ENCODE data around the gene MRGPRG. TPM values are rescaled to one million over a fixed set of nuclear protein-coding genes. Genes with fewer than 3 reads are reported as not detected.
"Not testable (repeated sequence)": the region's sequence is repeated elsewhere in the genome, so short reads cannot be mapped to it uniquely, and the experiment has no call there.

The MRGPRG gene, protein sequence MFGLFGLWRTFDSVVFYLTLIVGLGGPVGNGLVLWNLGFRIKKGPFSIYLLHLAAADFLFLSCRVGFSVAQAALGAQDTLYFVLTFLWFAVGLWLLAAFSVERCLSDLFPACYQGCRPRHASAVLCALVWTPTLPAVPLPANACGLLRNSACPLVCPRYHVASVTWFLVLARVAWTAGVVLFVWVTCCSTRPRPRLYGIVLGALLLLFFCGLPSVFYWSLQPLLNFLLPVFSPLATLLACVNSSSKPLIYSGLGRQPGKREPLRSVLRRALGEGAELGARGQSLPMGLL
- total RNA-seq (not detected in 2 replicates), polyA plus RNA-seq (not detected in 2 replicates)

DNA sequence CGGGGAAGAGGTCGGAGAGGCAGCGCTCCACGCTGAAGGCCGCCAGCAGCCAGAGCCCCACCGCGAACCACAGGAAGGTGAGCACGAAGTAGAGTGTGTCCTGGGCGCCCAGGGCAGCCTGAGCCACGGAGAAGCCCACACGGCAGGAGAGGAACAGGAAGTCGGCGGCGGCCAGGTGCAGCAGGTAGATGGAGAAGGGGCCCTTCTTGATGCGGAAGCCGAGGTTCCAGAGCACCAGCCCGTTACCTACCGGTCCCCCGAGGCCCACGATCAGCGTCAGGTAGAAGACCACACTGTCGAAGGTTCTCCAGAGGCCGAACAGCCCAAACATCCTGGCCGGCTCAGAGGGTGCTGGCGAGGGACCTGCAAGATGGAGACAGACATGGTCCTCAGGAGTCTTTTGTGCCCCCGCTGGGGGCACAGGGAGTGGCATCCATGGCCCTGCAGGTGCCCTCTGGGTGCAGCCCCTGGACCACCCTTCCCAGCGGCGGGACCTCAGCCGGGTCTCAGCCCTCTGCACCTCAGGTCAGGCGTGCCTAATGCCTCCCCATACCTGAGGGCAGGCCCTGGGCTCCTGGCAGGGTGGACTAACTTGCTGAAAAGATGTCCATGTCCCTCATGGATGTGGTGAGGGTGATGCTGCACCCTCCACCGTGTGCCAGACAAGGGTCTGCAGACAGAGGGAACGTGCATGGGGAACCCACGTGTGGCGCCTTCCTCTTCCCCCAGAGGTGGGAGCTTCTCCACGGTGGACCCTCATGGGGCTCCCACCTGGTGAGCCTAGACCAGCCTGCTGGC is at the start of gene MRGPRG:
TSS of gene MRGPRG (minus strand) at position 331 of the 798 bp plus-strand sequence. CDS start at position 331, 0 bp downstream.
- Histone ChIP-seq H4K20me1 (ENCODE audit: insufficient read depth, poor library complexity, severe bottlenecking) (no peaks in the 10 kb centered on the region), H2AFZ (no peak within 1 kb of the TSS), H3K36me3 (replicated peaks; ENCODE audit: insufficient read depth, low read depth) (no peaks in the 10 kb centered on the region), H3K4me3 (no peak within 1 kb of the TSS), H3K79me2 (no peaks in the 10 kb centered on the region), H3K9me2 (replicated peaks; ENCODE audit: insufficient read depth) (no peaks in the 10 kb centered on the region), H3K27me3 (no peaks in the 10 kb centered on the region), H3K4me2 (no peak within 1 kb of the TSS), H3K9me3 (ENCODE audit: low read depth) (no peaks in the 10 kb centered on the region), H3K27ac (no peak within 1 kb of the TSS), H3K4me1 (ENCODE audit: insufficient read depth) (no peaks in the 10 kb centered on the region)
- DNase-seq (ENCODE audit: low spot score): no peak
- 91% methylated on average over 33 of the region's 35 CpGs for WGBS (ENCODE audit: low lambda C conversion rate, missing lambda C conversion rate)
- TF ChIP-seq EZH2 (IDR thresholded peaks at IDR 0.05; ENCODE audit: borderline replicate concordance) (no peak), EZH2phosphoT487 (IDR thresholded peaks at IDR 0.05; ENCODE audit: low read depth, severe bottlenecking, unreplicated experiment) (no peak)
- TF ChIP-seq, protein P1, sequence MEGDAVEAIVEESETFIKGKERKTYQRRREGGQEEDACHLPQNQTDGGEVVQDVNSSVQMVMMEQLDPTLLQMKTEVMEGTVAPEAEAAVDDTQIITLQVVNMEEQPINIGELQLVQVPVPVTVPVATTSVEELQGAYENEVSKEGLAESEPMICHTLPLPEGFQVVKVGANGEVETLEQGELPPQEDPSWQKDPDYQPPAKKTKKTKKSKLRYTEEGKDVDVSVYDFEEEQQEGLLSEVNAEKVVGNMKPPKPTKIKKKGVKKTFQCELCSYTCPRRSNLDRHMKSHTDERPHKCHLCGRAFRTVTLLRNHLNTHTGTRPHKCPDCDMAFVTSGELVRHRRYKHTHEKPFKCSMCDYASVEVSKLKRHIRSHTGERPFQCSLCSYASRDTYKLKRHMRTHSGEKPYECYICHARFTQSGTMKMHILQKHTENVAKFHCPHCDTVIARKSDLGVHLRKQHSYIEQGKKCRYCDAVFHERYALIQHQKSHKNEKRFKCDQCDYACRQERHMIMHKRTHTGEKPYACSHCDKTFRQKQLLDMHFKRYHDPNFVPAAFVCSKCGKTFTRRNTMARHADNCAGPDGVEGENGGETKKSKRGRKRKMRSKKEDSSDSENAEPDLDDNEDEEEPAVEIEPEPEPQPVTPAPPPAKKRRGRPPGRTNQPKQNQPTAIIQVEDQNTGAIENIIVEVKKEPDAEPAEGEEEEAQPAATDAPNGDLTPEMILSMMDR (IDR thresholded peaks at IDR 0.05; ENCODE audit: poor library complexity): no peak

DNA sequence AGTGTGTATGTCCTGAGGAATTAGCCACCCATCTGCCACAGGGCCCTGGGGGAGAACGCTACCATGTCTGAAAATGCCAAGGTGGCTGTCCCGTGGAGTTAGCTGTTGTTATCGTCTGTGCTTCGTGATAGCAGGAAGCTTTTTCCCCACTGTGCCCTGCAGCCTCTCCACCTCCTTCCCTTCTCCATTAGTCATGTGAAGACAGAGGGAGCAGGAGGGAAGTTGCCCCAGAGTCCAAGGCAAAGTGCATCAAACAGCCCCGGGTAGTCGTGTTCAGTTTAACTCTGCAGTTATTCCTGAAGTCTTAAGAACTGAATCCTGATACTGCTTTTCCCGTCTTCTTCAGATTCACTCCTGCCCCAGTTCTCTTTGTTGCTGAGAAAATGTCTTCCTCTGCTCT is 43.9 kb upstream of the MRGPRG start:
- WGBS (ENCODE audit: low lambda C conversion rate, missing lambda C conversion rate): 84% methylated on average over 6 of the region's 7 CpGs
- DNase-seq (ENCODE audit: low spot score); H4K20me1 ChIP-seq (ENCODE audit: insufficient read depth, poor library complexity, severe bottlenecking); H3K4me3 ChIP-seq; H2AFZ ChIP-seq; H3K4me1 ChIP-seq (ENCODE audit: insufficient read depth); H3K27me3 ChIP-seq; H3K27ac ChIP-seq; H3K9me3 ChIP-seq (ENCODE audit: low read depth); H3K36me3 ChIP-seq (replicated peaks; ENCODE audit: insufficient read depth, low read depth); H3K4me2 ChIP-seq; H3K79me2 ChIP-seq; H3K9me2 ChIP-seq (replicated peaks; ENCODE audit: insufficient read depth): not testable (repeated sequence)

DNA sequence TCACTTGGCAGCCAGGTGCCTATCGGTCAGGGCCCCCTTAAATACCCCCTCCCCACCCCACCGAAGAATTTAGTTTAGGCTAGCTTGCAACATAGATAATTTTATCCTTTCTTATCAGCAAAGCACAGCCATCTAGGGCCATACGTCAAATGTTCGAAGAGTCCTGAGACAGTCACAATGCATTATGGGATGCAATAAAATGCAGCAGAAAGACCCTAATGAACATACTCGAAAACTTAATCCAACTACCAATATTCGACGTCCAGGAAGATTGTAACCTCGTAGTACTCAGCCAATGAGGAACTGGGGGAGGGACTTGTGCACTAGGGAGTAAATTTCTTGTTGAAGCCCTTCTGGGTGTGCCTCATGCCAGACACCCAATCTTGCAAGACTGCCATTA is 43.2 kb upstream of the MRGPRG start:
- H4K20me1 ChIP-seq (ENCODE audit: insufficient read depth, poor library complexity, severe bottlenecking); H3K36me3 ChIP-seq (replicated peaks; ENCODE audit: insufficient read depth, low read depth); H3K27me3 ChIP-seq; H3K9me2 ChIP-seq (replicated peaks; ENCODE audit: insufficient read depth); DNase-seq (ENCODE audit: low spot score); H3K4me2 ChIP-seq; H3K4me3 ChIP-seq; H3K79me2 ChIP-seq; H3K9me3 ChIP-seq (ENCODE audit: low read depth); H2AFZ ChIP-seq; H3K27ac ChIP-seq; H3K4me1 ChIP-seq (ENCODE audit: insufficient read depth): not testable (repeated sequence)
- 79% methylated on average over 3 of the region's 8 CpGs for WGBS (ENCODE audit: low lambda C conversion rate, missing lambda C conversion rate)

DNA sequence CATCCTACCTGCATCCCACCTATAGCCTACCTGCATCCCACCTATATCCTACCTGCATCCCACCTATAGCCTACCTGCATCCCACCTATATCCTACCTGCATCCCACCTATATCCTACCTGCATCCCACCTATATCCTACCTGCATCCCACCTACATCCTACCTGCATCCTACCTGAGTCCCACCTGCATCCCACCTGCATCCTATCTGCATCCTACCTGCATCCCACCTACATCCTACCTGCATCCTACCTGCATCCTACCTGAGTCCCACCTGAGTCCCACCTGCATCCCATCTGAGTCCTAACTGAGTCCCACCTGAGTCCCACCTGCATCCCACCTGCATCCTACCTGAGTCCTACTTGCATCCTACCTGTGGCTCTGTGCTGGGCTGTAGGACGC is 38.9 kb upstream of the MRGPRG start:
- not testable (repeated sequence) for H3K9me2 ChIP-seq (replicated peaks; ENCODE audit: insufficient read depth); H3K4me3 ChIP-seq
- 87% methylated on average over 1 of the region's 1 CpG for WGBS (ENCODE audit: low lambda C conversion rate, missing lambda C conversion rate)

DNA sequence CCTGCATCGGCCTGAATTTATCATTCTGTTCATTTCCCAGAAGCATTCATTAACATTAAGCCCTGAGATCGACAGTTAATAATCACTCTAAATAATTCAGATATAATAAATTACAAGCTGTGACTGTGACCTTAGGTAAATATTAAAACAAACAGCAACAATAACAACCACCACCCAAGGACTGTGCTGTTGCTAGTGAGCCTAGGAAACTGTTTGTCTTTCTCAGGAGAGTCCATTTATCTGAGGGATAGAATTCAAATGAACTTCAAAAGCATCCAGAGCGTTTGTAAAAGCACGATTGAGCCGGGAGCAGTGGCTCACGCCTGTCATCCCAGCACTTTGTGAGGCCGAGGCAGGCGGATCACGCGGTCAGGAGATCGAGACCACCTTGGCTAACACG is 36.6 kb upstream of the MRGPRG start:
- not testable (repeated sequence) for H3K4me3 ChIP-seq; H3K4me1 ChIP-seq (ENCODE audit: insufficient read depth); H3K27ac ChIP-seq; H3K9me3 ChIP-seq (ENCODE audit: low read depth); H3K9me2 ChIP-seq (replicated peaks; ENCODE audit: insufficient read depth); H4K20me1 ChIP-seq (ENCODE audit: insufficient read depth, poor library complexity, severe bottlenecking); H3K27me3 ChIP-seq; H2AFZ ChIP-seq; H3K4me2 ChIP-seq; DNase-seq (ENCODE audit: low spot score); H3K79me2 ChIP-seq; H3K36me3 ChIP-seq (replicated peaks; ENCODE audit: insufficient read depth, low read depth)
- WGBS (ENCODE audit: low lambda C conversion rate, missing lambda C conversion rate): 73% methylated on average over 7 of the region's 12 CpGs

More for the DNA sequence above, 38.9 kb upstream of the MRGPRG start:
- H3K36me3 ChIP-seq (replicated peaks; ENCODE audit: insufficient read depth, low read depth); H2AFZ ChIP-seq; H4K20me1 ChIP-seq (ENCODE audit: insufficient read depth, poor library complexity, severe bottlenecking); H3K9me3 ChIP-seq (ENCODE audit: low read depth); H3K4me2 ChIP-seq; H3K4me1 ChIP-seq (ENCODE audit: insufficient read depth); H3K27ac ChIP-seq; DNase-seq (ENCODE audit: low spot score); H3K79me2 ChIP-seq; H3K27me3 ChIP-seq: not testable (repeated sequence)

DNA sequence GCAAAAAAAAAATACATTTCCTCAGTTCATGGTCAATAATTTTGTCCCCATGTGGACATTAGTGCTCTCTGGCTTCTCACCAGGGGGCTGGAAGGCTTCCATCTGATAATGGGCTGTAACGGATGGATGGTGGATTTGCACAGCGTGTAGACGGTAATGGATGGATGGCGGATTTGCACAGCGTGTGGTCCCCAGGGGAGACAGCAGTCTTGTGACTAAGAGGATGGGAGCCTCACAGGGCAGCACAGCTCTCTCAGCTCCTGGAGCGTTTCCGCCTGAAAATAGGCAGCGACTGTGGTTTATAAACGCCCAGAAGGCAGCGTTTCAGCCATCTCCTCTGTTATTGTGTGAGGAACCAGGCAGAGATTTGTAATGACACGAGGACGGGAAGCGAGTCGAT is 36.2 kb upstream of the MRGPRG start:
- WGBS (ENCODE audit: low lambda C conversion rate, missing lambda C conversion rate): no CpG with 5 or more reads among the region's 14 CpGs
- H3K9me3 ChIP-seq (ENCODE audit: low read depth); H3K9me2 ChIP-seq (replicated peaks; ENCODE audit: insufficient read depth); H3K4me3 ChIP-seq; DNase-seq (ENCODE audit: low spot score); H3K27ac ChIP-seq; H3K27me3 ChIP-seq; H4K20me1 ChIP-seq (ENCODE audit: insufficient read depth, poor library complexity, severe bottlenecking); H3K79me2 ChIP-seq; H3K4me1 ChIP-seq (ENCODE audit: insufficient read depth); H2AFZ ChIP-seq; H3K36me3 ChIP-seq (replicated peaks; ENCODE audit: insufficient read depth, low read depth); H3K4me2 ChIP-seq: not testable (repeated sequence)

Data from hepatocyte (in vitro differentiated cells).